CD4-positive, alpha-beta T cell treated with Interleukin-17A for 1 hour (primary cell): ENCODE results near the gene PAPPA2.

Source experiments
- DNase-seq: peaks from one replicate; pipeline ENCODE4 v3.0.0-alpha.2; 2020

Gene PAPPA2

DNA sequence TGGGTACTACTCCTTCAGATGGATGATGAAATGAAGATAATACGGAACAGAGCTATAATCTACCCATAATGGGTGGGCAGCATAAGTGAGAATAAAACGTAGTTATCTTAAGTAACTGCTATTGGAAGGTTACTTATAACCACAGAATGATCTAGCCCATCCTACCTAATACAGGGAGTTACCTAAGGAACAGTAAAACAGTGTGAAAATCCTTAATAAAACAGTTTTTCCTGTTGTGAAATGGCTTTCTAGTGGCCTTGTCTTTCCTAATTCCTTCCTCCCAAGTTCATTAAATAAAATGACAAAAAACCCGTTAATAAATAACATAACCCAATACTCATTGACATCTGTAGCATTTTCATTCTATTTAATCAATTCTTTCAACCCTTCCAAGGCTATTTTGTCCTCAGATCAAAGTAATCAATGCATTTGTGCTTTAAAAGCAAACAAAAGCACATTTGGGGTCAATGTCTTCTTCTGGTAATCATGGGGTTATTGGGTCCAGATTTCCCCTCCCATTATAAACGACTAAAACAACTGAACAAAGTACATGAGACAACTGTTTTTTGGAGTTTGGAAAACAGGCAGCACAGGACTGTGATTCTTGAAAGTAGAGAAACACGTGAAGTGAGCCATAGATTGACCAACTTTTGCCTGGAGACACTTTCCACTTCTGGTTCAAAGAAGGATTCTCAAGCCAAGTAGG is 42.0 kb downstream of the PAPPA2 start:
- no peak for DNase-seq

DNA sequence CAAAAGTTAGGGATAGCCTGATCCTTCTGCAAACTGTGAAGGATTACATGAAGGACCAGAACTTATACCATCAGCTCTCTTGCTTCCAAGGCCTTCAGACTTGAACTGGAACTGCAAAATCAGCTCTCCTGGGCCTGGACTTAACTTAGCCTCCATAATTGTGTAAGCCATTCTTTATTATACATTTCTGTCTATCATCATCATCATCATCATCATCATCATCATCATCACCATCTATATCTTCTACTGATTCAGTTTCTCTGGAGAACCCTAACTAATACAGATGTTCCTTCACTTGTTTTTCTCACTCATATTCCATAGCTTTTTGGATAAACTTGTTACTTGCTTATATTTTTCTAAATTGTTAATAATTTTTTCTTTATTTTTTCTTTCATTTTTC is 50.0 kb downstream of the PAPPA2 start:
- no peak for DNase-seq

DNA sequence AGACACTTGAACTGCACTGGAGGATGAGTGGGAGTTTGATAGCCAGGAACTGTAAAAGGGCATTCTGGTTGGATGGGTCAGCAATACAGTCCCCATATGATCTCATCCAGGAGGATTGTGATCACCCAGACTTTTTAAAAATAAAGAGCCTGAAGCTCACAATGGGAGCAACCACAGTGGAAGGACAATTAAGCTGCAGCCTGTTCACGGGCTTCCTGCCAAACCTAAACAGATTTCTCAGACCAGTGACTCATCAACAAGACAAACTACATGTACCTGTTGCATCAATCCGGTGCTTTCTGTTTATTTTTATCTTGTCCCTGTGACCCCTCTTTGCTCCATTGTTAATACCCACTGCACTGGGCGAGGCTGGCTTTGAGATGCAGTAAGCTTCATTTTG is 52.3 kb downstream of the PAPPA2 start:
- no peak for DNase-seq

DNA sequence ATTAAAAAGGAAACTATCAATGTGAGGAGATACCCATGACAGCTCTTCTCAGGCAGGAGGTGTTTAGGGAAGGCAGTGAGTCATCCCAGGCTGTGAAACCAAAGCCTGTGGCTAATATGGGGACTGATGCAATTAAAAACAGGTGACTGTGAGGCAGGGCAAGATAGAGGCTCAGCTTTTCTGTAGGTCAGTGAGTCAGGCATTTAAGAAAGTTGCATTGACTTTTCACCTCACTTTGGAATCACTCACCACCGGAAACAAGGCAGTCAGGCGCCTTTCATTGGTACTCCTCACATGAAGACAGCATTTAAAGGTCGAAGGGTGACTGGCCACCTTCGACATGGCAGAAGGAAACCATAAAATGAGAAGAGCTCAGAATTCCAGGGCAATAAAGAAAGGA is 54.5 kb downstream of the PAPPA2 start:
- DNase-seq = no peak

DNA sequence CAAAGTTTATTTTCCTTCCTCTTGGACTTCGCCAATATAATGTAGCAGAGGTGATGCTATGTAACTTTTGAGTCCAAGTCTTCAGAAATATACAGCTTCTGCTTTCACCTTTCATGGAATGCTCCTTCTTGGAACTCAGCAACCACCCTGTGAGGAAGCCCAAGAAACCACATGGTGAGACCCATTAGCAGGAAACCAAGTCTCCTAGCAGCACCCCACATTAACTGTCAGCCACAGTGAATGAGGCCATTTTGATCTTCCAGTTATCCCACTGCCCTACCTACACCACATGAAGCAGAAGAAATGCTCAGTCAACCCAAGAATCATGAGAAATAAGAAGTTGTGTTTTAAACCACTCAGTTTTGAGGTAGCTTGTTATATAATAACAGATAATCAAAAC is 58.2 kb downstream of the PAPPA2 start:
- DNase-seq = no peak

DNA sequence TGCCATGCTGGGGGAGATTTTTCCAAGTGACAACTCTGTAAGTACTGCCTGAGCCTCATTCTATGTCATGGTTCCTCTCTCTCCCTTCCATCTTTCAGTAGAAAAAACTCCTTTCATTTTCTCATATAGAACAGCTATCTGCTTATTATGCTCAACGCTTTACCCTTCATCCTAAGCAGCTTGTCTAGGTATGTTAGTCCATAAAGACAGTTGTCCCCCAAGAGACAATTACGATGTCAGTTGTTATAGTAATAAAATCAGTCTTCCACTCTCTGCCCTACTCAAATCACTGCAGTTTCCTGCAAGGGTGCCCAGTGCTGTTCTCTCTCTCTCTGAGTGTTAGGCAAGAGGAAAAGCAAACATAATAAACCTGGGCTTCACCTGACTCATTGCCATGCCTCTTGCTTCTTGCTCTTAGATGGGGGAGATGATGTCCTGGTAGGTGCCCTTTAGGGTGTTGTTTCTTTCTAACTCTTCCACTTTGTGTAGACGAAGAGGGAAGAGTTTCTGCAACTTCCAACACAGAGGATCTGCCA is 59.4 kb downstream of the PAPPA2 start:
- DNase-seq = no peak

DNA sequence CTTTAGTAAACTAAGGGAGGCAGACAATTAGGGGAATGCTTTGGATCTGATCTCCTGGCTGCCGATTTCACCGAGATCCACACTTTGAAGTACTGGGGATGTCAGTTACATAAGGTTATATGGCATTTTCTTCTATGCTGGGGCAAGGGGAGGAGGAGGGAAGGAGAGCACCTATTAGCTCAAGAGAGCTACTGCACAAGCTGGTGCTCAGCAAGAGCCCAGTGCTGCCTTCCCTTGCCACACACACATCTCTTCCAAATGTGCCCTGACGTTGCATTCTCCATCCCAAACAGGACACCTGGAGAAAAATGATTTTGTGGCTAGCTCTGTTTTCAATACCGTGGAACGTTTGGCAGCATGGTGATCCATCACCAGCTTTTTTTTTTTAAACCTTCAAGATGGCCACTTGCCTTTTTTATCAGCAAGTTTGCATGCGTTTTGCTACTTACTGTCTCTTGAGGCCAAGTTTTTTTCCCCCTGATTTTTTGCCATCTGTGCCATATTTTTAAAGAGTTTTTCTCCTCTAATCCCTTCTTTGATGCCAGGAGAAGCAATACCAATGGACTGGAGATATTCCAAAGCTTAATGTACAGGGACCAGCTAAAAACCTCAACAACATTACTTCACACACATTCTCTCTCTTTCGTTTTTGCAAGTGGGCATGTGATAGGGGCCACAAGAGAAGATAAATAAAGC is 66.6 kb downstream of the PAPPA2 start:
- no peak for DNase-seq

DNA sequence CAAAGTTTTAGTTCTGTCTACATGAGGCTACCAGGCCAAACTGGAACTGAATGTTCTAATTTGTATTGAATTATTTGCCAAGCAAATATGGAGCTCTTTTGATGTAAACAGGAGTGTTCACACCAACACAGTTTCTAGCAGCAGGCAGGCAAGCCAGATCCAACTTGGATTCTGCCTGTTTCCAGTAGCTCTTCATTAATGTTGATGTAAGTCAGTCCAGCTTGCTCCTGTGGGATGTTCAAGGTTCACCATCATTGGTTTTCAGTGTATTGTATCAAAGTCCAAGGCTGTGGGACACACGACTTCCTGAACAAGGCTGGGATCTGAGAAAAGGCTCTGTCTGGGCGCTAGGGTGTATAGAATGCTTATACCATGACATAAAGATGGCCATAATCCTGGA is 68.1 kb downstream of the PAPPA2 start:
- no peak for DNase-seq

DNA sequence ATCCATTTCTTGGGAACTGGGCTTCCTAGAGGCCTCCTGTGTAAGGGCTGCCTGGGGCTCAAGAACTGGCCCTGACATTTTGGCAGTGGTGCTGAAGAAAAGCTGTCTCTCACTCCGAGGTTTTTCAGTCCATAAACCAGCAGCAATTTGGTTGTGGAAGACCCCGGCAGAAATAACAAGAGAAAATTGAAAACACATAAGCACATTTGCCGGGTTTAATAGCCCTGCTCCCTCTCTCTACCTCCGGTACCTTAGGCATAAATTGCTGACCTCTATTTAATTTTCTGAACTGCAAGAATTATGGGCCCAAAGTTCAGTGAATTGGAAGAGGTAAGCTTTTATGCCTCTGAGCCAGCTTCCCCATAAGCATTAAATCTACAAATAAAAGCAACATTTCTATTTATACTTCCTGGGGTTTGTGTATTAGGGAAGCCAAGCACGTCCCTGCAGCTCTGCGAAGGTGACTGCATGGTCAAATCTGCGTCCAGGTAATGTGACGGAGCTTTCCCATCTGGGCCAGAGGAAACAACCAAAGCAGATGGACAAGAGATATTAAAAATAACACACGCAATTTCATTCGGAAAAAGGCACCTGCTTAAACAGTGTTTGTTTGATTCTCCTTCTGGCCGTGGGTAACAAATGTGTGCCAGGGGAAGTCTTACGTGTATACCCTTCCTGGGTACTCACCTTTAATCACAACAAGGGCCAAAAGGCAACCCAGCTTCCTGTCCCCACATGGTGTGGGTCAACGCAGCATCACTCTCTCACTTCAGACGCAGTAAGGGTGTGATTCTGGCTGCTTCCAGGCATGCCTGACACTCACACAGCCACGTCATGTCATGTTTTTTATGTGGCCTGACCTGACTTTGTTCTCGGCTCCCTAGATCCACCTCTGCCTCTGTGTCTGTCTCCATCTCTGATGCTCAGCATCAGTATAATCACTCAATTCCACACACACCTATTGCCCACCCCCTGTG is 69.2 kb downstream of the PAPPA2 start:
- no peak for DNase-seq

DNA sequence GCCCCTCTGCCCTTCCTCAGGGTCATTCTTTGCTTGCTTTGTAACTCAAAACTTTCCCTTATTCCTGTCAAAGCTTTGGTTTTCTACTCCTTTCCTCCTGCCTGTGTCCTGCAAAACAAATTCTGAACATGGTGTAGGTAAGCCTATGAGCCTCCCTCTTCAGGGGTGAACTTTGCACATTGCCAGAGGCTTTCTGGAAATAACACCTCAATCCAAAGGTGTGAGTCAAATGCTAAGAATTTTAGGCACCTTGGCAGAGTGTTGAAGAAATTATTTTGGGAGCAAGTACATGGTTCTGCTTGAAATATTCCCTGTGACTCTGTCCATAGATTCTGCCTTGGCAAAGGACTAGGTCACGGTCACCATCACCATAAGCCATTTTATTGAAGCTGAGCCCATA is 70.0 kb downstream of the PAPPA2 start:
- no peak for DNase-seq

DNA sequence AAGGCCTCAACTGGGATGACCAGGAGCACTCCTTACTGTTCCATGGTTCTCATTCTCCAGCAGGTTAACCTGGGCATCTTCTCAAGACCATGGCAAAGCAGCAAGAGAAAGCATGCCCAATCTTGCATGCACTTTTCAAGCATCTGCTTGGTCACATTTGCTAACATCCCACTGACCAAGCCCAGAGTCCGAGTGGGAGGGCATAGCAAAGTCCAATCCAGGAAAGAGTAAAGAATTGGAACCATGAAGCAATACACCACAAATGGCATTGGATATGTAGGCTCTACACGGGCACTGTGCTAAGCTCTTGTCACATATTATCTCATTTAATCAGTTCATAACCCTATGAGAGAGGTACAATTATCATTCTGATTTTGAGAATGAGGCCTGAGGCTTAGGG is 73.6 kb downstream of the PAPPA2 start:
- DNase-seq = no peak

DNA sequence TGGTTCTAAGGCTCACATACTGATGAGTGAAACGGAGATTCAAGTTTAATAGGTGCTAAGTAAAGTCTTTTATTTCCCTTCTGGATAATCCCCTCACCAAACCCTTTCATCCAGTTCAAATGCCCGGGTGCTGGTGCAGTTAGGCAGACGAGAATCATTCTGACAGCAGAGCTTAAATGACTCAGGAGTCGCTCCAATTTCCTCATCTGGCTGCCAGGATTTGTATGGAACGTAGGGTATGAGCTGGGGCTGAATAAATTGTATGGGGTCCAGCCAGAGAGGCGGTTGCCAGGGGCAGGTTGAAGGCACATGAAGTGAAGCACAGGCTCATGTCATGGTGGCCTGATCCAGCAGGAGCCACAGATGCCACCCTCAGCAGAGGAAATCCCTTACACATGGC is 76.0 kb downstream of the PAPPA2 start:
- no peak for DNase-seq

DNA sequence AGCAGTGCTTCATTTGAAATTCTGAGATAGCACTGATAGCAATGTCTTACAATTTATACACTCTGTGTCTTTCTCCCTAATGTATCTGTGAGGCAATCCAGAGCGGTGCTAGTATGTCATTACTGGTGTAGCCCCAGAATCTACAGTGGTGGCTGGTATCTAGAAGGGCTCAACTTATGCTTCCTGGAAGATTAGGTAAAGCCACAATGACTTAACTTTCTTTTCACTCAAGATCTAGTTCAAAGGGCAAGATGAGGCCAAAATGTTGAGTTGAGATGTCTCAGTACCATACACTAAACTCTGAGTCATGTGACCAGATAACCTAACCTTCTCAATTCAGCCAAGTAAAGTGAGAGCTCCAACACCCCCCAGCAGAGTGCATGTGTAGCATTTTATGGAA is 77.5 kb downstream of the PAPPA2 start:
- DNase-seq = no peak

DNA sequence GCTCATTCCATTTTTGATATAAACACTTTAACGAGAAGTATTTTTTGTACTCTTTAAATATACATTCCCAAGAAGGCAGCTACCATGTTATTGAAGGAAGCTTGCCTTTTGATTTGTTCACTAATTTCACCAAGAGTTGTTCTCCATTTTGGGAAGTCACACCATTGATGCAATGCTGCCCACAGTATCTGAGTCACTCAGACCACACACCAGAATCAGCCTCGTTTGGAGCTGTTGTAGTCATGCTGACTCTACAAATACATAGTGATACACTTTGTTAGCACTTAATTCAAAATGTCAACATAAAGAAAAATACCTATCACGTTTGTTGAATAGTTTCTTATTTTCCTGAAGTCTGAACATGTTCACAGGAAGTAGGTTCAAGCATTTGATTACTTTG is 78.7 kb downstream of the PAPPA2 start:
- DNase-seq = no peak

DNA sequence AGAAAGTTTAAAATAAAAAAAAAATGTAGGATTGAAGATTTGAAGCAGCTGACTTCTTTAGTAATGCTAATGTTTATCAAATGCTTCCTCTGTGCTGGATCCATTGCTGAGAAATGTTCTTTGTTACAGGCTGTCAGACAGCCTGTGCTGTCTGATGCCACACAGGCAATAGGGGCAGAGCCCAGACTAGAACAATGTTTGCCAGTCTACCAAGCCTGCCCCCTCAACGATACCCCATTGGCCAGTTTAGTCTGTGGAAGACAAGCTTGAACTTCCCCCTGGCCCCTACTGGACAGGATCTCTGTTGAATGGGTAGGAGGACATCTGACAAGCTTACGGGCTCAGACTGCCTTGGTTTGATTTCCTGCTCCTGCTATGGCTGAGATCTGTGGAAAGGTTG is 79.4 kb downstream of the PAPPA2 start:
- DNase-seq = no peak

DNA sequence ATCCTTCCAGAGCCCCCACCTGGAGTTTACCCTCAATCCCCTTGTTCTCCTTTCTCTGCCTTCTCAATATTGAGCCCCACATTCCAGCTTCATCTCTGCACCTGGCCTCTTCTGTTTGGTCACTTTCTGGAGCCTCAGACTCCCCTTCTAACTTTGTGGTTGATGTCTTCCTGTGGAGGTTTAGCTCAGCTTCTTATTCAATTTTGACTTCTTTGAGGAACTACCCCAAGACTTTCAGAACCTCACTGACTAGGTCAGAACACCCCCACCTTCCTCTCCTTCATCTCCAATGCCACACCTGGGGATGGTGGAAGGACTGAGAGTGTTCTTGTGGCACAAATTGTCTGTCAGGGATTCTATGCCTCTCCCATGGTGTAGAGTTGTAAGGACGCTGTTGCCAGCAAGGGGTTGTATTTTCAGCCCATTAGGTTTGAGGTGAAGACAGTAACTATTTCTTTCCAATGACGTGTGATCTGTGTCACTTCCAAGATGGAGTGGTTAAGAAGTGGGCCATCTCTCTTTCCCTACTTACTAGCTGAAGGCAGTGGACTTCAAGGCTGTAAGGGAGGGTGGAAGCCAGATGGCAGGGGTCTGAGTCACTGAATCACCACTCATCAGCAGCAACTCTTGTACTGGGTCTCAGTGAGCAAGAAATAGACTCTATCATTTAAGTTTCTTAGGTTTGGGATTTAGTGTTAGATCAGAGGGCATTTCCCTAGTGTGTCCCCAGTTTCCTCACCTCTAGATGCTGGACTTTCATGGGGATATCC is 80.6 kb downstream of the PAPPA2 start:
- DNase-seq = no peak

DNA sequence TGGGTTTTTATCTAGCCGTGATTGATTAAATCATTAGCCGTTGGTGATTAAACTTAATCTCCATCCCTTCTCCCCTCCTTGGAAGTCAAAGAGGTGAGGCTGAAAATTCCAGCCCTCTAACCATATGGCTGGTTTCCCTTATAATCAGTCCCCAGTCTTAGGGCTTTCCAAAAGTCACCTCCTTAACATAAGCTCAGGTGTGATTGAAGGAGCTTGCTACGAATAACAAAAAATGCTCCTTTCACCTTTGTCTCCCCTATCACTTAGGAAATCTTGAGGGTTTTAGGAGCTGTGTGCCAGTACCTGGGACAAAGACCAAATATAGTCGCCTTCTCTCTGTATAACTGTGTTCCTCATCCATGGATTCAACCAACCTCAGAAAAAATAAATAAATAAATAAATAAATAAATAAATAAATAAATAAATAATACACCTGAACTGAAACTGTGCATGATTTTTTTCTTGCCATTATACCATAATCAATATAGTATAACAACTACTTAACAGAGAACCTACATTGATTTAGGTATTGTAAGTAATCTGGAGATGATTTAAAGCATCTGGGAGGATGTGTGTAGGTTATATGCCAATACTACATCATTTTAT is 82.2 kb downstream of the PAPPA2 start:
- no peak for DNase-seq

DNA sequence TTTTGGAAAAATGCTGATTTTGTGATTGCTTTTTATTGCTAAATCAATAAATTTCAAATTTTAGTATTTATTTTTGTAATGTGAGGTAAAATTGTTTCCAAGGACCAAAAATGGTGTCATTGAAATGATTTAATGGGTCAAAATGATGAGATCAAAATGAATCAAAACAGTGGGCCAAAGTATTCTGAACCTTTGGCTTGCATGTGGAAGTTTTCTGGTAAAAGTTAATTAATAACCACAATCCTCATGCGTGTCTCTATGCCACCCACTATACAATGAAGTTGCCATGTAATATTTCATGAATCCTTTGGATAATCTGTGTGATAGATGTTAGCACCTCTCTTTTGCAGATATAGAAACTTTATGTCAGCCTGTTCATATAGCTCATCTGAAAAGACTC is 83.8 kb downstream of the PAPPA2 start:
- DNase-seq = no peak

DNA sequence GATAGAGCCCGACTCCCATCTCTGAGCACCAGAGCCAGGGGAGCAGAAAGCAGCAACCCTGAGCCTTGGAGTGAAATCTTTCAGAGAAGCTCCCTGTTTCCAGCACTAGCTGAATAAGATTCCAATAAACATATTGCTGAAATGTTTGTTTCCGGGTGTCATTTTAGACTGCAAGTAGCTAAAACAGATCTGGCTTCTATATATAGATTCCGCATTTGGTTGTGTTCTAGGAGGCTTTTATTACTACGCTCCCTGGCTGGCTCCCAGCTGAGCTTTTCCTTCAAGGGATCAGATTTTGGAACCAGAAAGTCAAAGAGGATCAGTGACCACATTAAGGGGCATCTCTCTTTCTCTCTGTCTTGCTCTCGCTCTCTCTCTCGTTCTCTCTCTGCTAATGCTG is 88.2 kb downstream of the PAPPA2 start:
- DNase-seq = no peak

DNA sequence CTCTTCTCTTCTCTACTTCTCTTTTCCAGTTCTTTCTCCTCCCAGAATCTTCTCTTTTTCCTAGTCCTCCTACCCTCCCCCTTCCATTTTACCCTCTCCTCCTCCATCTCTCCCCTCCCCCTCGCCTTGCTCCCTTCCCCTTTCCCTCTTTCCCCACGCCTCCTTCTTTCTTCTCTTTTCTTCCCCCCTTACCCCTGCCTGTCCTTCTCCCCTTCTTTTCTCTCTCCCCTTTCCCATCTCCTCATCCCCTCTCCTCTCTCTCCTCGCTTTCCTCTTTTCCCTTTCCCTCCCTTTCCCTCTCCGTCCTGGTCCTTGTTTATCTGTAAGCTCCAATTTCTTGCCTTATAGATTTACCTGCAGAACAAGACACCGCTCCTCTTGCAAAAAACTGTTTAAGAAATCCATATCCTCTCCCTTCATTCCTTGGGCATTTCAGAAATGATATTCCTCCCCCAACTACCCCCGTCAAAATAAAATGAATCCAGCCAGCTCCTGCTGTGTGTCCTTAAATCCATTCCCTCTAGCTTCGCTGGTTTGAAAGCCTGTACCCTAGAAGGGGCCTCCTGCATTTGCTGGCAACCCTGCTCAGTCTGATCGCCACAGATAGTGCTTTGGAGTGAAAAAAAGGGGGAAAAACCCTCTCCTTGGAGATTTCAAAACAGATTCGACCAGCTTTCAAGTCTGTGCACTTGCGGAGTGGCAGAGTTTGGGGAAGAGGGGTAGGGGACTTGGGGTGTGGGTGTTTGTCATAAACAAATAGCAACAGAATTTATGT is 89.4 kb downstream of the PAPPA2 start:
- no peak for DNase-seq

DNA sequence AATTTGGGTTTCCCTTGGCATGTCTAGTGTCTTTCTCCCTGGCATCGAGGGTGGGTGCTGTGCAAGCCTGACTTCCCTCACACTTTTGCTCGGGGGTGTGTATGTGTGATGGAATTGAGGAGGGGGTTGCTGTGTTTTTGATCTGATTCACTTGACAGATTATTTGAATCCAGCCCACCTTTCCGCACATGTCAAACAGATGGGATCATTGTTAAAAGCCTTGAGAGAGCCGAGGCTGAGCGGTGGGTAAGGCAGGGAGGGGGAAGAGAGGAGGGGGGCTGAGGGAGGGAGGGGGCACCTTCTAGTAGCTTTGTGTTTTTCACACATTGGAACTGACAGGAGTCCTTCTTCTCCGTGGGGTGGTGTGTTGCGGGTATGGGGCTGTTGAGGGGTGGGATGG is 90.0 kb downstream of the PAPPA2 start:
- DNase-seq = no peak
